GM21786 (cell line): ENCODE results near the gene OPN1MW3.
"Not testable (repeated sequence)": the region's sequence is repeated elsewhere in the genome, so short reads cannot be mapped to it uniquely, and the experiment has no call there.

Source experiments
- ATAC-seq: cut with Tn5 transposase; IDR thresholded peaks from one replicate; pipeline ENCODE4 v1.9.1; 2021; ENCODE audit not compliant: unreplicated experiment

OPN1MW3 gene

DNA sequence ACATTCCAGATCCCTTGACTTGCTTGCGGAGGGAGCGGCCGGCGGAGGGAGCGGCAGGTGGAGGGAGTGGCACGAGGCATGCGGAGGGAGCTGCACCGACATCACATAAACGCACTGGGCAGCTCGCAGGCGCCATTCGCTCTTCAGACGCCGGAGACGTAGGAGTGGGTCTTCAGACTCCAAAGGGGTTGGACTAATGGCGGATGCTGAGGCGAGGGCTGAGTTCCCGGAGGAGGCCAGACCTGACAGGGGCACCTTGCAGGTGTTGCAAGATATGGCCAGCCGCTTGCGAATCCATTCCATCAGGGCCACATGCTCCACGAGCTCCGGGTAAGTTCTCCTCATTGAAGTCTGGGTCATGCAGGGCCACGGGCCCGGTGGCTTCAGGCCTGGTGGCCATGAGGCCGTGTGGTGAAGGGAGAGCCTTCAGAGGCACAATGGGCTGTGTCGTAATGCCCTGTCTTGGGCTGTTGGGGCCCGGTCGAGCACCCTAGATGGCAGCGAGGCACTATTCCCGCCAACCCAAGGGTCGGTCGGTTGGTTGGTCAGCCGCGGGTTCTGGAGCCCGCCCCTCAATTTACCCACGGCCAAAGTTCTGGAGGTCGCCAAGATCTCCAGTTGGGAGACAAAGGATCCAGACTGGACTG is 38.4 kb downstream of the OPN1MW3 start, which contains the start of gene TKTL1:
TSS of gene TKTL1 (plus strand) at position 132 of the 647 bp plus-strand sequence. CDS start at position 197, 65 bp downstream.
- no peak for ATAC-seq

- ATAC-seq, result no peak
Observed at GRCh38 chrX:154296731-154297130, 39.3 kb downstream of the OPN1MW3 start.

- ATAC-seq, result no peak
Observed at GRCh38 chrX:154298312-154298711, 40.9 kb downstream of the OPN1MW3 start.

- no peak for ATAC-seq
Observed at GRCh38 chrX:154300816-154301215, 43.4 kb downstream of the OPN1MW3 start.

- ATAC-seq, result not testable (repeated sequence)
Observed at GRCh38 chrX:154302998-154303397, 45.6 kb downstream of the OPN1MW3 start.

GRCh38 chrX:154303476-154303875 is 46.1 kb downstream of the OPN1MW3 start:
- ATAC-seq, result no peak

DNA sequence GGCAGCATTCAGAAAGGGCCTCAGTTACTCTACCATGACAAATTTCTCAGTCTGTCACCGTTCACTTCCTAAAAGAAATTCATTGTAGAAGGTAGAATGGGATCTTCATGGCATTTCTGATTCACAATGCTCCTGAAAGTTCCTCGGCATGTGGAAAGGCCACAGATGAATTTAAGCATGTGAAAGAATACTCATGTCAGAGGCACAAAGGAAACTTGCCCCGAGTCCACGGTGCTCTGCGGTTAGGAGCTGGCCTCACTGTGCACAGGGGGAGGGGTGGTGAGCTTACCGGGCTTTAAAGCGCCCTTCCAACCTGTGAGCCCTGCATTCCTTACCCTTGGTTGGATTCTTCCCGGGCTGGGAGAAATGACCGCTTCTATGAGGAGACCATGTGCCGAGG is 47.5 kb downstream of the OPN1MW3 start:
- ATAC-seq, result no peak

- ATAC-seq, result no peak
Observed at GRCh38 chrX:154305541-154306205, 48.3 kb downstream of the OPN1MW3 start.

DNA sequence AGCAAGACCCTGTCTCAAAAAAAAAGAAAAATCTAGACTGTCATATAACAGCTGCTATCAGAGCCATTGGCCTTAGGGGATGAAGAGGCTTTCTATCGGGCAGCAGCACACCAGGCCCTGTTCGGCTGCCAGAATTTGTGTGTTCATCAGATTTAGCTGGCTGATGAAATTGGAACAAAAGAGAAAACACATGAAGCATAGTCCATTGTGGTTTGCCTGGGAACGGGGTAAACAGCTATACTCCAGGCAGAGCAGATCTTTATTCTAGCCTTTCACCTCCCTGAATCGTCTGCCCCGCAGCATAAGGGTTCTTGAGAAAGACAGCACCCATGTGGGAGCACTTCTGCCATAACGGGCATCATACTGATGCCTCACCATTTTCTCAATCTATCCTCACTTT is 49.8 kb downstream of the OPN1MW3 start:
- no peak for ATAC-seq

GRCh38 chrX:154308108-154308946 is 50.9 kb downstream of the OPN1MW3 start:
- ATAC-seq, result peak; percentile 45

DNA sequence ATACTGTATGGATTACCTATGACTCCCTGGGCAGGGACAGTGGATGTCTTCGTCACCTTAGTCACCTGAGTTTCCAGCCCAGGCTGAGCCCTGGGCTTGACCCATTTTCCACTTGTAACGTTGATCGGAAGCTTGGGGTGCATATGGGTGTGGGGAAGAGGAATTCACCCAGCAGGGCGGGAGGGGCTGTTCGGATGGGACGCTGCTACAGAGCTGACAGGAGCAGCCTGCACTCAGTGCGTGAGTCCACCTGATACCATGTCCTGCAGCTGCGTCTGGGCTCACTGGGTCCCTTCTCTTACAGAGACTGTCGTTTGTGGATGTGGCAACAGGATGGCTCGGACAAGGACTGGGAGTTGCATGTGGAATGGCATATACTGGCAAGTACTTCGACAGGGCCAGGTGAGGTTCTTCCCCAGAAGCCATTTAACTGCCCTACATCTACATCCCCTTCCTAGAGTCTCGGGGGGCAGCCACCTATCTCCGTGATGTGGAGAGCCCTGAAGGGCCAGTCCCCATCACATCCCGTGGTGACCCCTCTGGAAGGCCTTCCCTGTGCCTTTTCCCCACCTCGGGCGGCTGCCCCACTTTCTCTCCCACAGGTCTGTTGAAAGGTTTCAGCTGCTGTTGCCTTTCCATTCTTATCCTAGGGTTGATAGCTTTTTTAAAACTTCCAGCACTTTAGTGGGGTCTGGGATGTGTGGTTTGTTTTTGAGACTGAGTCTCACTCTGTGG is 51.8 kb downstream of the OPN1MW3 start:
- no peak for ATAC-seq

- ATAC-seq, result no peak
Observed at GRCh38 chrX:154310616-154311536, 53.5 kb downstream of the OPN1MW3 start.

- ATAC-seq, result no peak
Observed at GRCh38 chrX:154312116-154312515, 54.7 kb downstream of the OPN1MW3 start.

DNA sequence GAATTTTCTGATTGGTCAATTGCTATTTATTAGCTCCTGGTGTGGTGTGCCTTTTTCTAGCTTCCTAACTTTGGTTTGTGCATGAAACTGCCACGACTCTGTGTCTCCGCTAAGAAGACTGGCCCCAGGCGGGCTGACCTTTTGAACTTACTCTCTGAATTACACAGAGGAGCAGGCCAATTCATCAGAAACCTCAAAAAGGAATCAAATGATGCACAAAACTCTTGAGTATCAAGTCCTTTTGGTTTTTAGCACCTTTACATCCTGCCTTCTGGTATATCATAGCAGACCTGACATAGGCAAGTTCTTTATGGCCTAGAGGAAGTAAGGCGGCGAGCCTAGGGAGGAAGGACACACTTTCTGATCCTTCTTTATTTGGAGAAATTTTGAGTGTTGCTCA is 55.8 kb downstream of the OPN1MW3 start:
- peak; percentile 48 for ATAC-seq

GRCh38 chrX:154315416-154315815 is 58.0 kb downstream of the OPN1MW3 start:
- no peak for ATAC-seq

- ATAC-seq, result no peak
Observed at GRCh38 chrX:154317391-154317995, 60.1 kb downstream of the OPN1MW3 start.

DNA sequence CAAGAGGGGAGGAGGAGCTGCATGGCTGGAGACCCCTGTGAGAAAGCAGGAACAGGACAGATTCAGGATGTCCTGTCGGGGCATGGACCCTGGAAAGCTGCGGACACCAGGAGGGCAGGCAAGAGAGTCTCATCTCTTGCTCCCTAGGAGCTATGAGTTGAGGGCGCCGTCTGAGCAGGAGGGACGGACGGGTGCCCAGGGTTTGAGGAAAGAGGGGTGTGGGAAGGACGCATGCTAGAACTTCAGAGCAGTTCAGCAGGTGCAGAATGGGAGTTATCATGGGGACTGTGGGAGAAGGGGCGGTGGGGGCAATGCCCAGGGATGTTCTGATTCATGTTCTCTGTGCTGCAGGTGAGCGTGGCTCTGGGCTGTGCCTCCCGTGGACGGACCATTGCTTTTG is 63.0 kb downstream of the OPN1MW3 start:
- ATAC-seq, result no peak
